Gastrocnemius medialis (tissue), 4 donors: ENCODE results near the gene AP4E1. TPM values are rescaled to one million over a fixed set of nuclear protein-coding genes. Genes with fewer than 3 reads are reported as not detected.
"Not testable (repeated sequence)": the region's sequence is repeated elsewhere in the genome, so short reads cannot be mapped to it uniquely, and the experiment has no call there.

Experiments used
- ATAC-seq, 2 donors: fragments of 150-250 bp; one replicate each; pipeline ENCODE4 v1.9.1; 2016
- DNase-seq, 2 donors: peaks; one replicate each; pipeline ENCODE4 v3.0.0-alpha.2; 2019
- H3K27ac ChIP-seq, 4 donors: fragments of 200-600 bp; sonication (generic); 1 replicate in 1 of 4; 2 replicates in 3 of 4; pipeline ENCODE4 v1.5.1; 2016 to 2018; ENCODE audit warnings: mild to moderate bottlenecking in 2 of 4, moderate library complexity in 1 of 4
- H3K27me3 ChIP-seq, 3 donors: fragments of 200-600 bp; sonication (generic) in 2 of 3; 1 replicate in 1 of 3; 2 replicates in 2 of 3; pipeline versions ENCODE4 v1.5.1 to v1.6.0; 2016 to 2019; ENCODE audit warnings: mild to moderate bottlenecking in 1 of 3, moderate library complexity in 1 of 3
- H3K36me3 ChIP-seq, 2 donors: fragments of 200-600 bp; sonication (generic) in 1 of 2; one replicate each; pipeline ENCODE4 v1.5.1; 2017 to 2018
- H3K4me1 ChIP-seq, 2 donors: fragments of 200-600 bp; sonication (generic) in 1 of 2; one replicate each; pipeline ENCODE4 v1.5.1; 2016 to 2017; ENCODE audit warnings: mild to moderate bottlenecking in 2 of 2
- H3K4me3 ChIP-seq, 4 donors: fragments of 200-600 bp; sonication (generic) in 3 of 4; 1 replicate in 1 of 4; 2 replicates in 3 of 4; pipeline ENCODE4 v1.5.1; 2016 to 2019; ENCODE audit warnings: mild to moderate bottlenecking in 2 of 4
- H3K9me3 ChIP-seq, 3 donors: fragments of 200-600 bp; sonication (generic) in 2 of 3; 1 replicate in 1 of 3; 2 replicates in 2 of 3; pipeline ENCODE4 v1.5.1; 2016 to 2019
- POLR2A ChIP-seq, 2 donors: fragments of 450-650 bp; IDR thresholded peaks; one replicate each; pipeline ENCODE4 v1.6.1; 2017; ENCODE audit warnings: antibody characterized with exemption in 2 of 2, mild to moderate bottlenecking in 2 of 2, moderate library complexity in 2 of 2
- in situ Hi-C, 4 donors: fragments of 200-750 bp; cut with MboI; loops; one replicate each; pipeline versions ENCODE4 v1.15.0 to v1.8.0; 2017; ENCODE audit warnings: low sequenced_read_pairs in 4 of 4
- intact Hi-C: fragments of 100-400 bp; cut with DNase I; formaldehyde crosslinking; loops from one replicate; pipeline ENCODE4 v1.15.1; 2023; ENCODE audit warnings: low total_unique reads
- total RNA-seq, 4 donors: library from RNA; depleted of rRNA; stranded (reverse); fragments of >200 nt; gene quantifications; one replicate each; pipeline versions ENCODE4 v1.1.0 to v1.2.3, GENCODE V29; 2016
- TF ChIP-seq, protein P1 (sequence below), 5 experiments: fragments of 450-650 bp in 3 of 5; fragments of 200-600 bp in 2 of 5; sonication (generic) in 2 of 5; IDR thresholded peaks in 4 of 5; conservative IDR thresholded peaks in 1 of 5; 1 replicate in 4 of 5; 2 replicates in 1 of 5; pipeline ENCODE4 v1.5.1; 2016 to 2019; ENCODE audit warnings: antibody characterized with exemption in 5 of 5, mild to moderate bottlenecking in 3 of 5, moderate library complexity in 3 of 5

Gene AP4E1
- total RNA-seq, 4 donors from 2014 or later: 11.6 to 14.0 (median 13.4) TPM

DNA sequence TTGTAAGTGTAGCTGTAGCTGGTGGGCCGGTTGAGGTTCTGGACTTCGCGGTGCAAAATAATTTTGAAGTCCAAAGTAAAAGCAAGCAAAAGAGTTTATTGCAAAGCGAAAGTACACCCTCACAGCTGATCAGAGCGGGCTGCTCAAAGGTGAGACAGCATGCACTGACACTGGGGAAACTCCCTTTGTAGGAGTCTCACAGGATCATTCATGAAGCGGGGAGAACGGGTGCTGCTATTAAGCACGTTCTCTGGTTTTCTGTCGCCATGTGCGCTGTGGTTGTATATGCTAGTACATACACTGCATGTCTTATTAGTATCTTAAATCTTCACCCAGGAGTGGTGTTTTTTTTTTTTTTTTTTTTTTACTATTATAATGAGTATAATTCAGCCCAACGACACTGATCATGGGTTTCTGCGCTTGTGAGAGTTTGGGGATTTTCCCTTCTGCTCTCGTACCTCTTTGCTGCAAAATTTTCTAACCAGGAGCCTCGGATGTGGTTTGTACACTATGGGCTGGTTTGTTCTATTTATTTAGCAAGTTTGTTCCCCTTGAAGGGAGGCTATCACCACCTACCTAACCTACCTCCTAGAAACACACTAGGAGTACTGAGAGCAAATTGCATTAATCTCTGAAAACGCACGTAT is 1.4 kb upstream of the AP4E1 start:
- peak overlapping the region; percentile 84 to 95 (median 92) for H3K27ac ChIP-seq
- H3K27me3 ChIP-seq: no peaks in the 10 kb centered on the region
- intact Hi-C loops: loop anchor here (1.0 to 5.0 kb wide), 3 partner anchors 232 to 1285 kb away; partner anchors contain the start of genes DTWD1 and FAM227B
- peak overlapping the region; percentile 80 to 99 (median 94) for H3K4me3 ChIP-seq
- DNase-seq (no peak), ATAC-seq (no peak)
- H3K4me1 ChIP-seq: peaks cover 18 to 24% of the 10 kb centered on the region in 2 donors
- H3K9me3 ChIP-seq: no peaks in the 10 kb centered on the region
- TF ChIP-seq, protein P1, sequence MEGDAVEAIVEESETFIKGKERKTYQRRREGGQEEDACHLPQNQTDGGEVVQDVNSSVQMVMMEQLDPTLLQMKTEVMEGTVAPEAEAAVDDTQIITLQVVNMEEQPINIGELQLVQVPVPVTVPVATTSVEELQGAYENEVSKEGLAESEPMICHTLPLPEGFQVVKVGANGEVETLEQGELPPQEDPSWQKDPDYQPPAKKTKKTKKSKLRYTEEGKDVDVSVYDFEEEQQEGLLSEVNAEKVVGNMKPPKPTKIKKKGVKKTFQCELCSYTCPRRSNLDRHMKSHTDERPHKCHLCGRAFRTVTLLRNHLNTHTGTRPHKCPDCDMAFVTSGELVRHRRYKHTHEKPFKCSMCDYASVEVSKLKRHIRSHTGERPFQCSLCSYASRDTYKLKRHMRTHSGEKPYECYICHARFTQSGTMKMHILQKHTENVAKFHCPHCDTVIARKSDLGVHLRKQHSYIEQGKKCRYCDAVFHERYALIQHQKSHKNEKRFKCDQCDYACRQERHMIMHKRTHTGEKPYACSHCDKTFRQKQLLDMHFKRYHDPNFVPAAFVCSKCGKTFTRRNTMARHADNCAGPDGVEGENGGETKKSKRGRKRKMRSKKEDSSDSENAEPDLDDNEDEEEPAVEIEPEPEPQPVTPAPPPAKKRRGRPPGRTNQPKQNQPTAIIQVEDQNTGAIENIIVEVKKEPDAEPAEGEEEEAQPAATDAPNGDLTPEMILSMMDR (IDR thresholded peaks at IDR 0.05 in 4 of 5, conservative IDR thresholded peaks at IDR 0.05 in 1 of 5): no peak
- TF ChIP-seq POLR2A (IDR thresholded peaks at IDR 0.05): no peak
- peaks cover 0 to 3% of the 10 kb centered on the region in 2 donors for H3K36me3 ChIP-seq
- in situ Hi-C loops: loop anchor here in 3 of 4 donors (10.0 to 25.0 kb wide), 3 partner anchors 232 to 470 kb away; no protein-coding TSS in a partner anchor

DNA sequence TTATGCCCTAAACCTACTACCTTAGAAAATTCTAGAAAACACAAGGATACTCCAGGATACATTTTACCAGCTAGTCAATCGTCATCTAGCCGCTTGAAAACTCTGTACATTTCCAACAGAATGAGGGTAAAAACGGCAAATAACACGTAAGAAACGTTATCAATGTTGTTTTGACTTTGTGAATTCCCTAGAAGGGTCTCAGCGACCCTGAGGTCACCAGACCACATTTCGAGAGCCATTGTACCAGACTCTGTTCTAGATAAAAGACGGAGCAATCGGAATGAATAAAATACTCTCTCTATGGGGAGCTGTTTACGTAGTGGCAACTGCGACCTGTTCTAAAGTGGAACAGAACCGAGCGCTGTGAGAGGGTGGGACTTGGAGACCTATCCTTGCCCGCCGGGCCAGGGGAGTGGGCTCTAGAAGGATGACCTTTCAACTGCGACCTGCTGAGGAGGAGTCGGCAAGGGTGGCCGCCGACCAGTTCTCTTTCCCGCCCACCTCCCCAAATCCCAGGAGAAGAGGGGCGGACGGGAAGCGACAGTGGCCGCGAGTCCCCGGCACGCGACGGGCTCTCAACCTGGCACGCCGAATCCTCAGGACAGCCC is 778 bp upstream of the AP4E1 start:
- Histone ChIP-seq H3K27ac (peak overlapping the region; percentile 84 to 95 (median 92)), H3K36me3 (peaks cover 0 to 10% of the 10 kb centered on the region in 2 donors), H3K27me3 (no peaks in the 10 kb centered on the region), H3K4me1 (peaks cover 18 to 24% of the 10 kb centered on the region in 2 donors), H3K9me3 (no peaks in the 10 kb centered on the region), H3K4me3 (peak overlapping the region; percentile 80 to 99 (median 94))
- ATAC-seq (peak; percentile 64 to 68), DNase-seq (peak; percentile 4 to 30)
- in situ Hi-C loops: loop anchor here in 3 of 4 donors (10.0 to 25.0 kb wide), 3 partner anchors 233 to 470 kb away; no protein-coding TSS in a partner anchor
- intact Hi-C loops: loop anchor here (1.0 to 5.0 kb wide), 5 partner anchors 145 to 1285 kb away; partner anchors contain the start of genes DTWD1, FAM227B and GABPB1
- TF ChIP-seq POLR2A (IDR thresholded peaks at IDR 0.05): no peak
- TF ChIP-seq, protein P1 (IDR thresholded peaks at IDR 0.05 in 4 of 5, conservative IDR thresholded peaks at IDR 0.05 in 1 of 5): no peak

DNA sequence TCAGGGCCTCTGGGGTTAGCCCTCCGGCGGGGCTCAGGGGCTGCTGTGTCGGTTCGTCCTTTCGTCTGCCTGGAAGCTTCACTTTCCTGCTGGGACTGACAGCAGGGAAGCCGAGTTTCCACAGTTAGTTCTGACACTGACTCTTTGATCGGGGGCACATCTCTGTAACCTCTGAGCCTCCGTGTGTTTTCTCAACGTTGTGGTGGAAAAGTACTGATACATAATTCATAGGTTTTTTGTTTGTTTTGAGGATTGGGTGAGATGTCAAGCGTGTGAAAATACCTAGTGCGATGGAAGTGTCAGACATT is 481 bp downstream of the AP4E1 start:
- in situ Hi-C loops: loop anchor here in 3 of 4 donors (10.0 to 25.0 kb wide), 3 partner anchors 234 to 472 kb away; no protein-coding TSS in a partner anchor
- TF ChIP-seq POLR2A (IDR thresholded peaks at IDR 0.05): no peak
- TF ChIP-seq, protein P1 (IDR thresholded peaks at IDR 0.05 in 4 of 5, conservative IDR thresholded peaks at IDR 0.05 in 1 of 5): no peak
- Histone ChIP-seq H3K9me3 (no peaks in the 10 kb centered on the region), H3K27ac (peak overlapping the region; percentile 84 to 95 (median 92)), H3K4me3 (peak overlapping the region; percentile 80 to 99 (median 94)), H3K4me1 (peaks cover 18 to 24% of the 10 kb centered on the region in 2 donors), H3K27me3 (no peaks in the 10 kb centered on the region), H3K36me3 (peaks cover 0 to 20% of the 10 kb centered on the region in 2 donors)
- ATAC-seq (peak; percentile 19 to 28), DNase-seq (no peak)
- intact Hi-C loops: loop anchor here (2.0 to 5.0 kb wide), 3 partner anchors 146 to 1287 kb away; partner anchors contain the start of genes DTWD1 and FAM227B

DNA sequence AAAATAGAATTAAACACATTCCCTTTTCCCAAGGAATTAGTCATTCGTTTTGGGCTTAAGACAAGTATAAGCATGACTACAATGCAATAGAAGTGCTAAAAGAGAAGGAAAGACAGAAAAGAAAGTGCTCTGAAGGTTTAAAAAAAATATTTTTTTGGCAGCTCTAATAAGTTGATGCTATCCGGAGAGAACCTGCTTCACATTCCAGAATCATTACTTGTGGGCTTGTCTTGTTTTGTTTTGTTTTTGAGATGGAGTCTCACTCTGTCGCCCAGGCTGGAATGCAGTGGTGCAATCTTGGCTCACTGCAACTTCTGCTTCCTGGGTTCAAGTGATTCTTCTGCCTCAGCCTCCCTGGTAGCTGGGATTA is 1.9 kb downstream of the AP4E1 start:
- H3K9me3 ChIP-seq, DNase-seq, H3K27me3 ChIP-seq, intact Hi-C loops, H3K27ac ChIP-seq, H3K4me3 ChIP-seq, ATAC-seq: not testable (repeated sequence)
- peaks cover 0 to 26% of the 10 kb centered on the region in 2 donors for H3K36me3 ChIP-seq
- in situ Hi-C loops: loop anchor here in 2 of 4 donors (25.0 kb wide), 2 partner anchors 423 to 473 kb away; no protein-coding TSS in a partner anchor
- H3K4me1 ChIP-seq: peaks cover 18 to 24% of the 10 kb centered on the region in 2 donors

DNA sequence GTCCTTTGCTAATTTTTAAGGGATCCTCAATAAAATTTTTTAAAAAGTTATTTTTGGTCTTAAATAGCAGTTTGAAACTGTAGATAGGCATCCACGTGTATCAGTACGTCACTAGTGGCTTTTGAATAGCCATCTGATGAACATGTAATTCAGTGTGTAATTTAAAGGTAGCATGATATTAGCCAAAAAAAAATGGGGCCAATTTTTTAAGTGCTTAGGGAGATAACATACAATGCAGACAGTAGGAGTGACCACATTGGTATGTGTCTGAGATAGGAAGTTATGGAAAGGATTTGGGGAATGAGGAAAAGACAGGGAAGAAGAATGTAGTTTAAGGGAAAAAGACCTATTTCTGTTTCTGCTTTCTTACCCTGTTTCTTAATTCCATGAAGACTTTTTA is 2.5 kb downstream of the AP4E1 start:
- Histone ChIP-seq H3K36me3 (peaks cover 0 to 32% of the 10 kb centered on the region in 2 donors), H3K27ac (no peak overlapping the region), H3K9me3 (no peaks in the 10 kb centered on the region), H3K4me1 (peaks cover 18 to 24% of the 10 kb centered on the region in 2 donors), H3K4me3 (no peak overlapping the region), H3K27me3 (no peaks in the 10 kb centered on the region)
- TF ChIP-seq, protein P1 (IDR thresholded peaks at IDR 0.05 in 4 of 5, conservative IDR thresholded peaks at IDR 0.05 in 1 of 5): no peak
- TF ChIP-seq POLR2A (IDR thresholded peaks at IDR 0.05): no peak
- DNase-seq: no peak
- intact Hi-C loops: no loop called here
- in situ Hi-C loops: loop anchor here in 2 of 4 donors (25.0 kb wide), 2 partner anchors 424 to 474 kb away; no protein-coding TSS in a partner anchor
- no peak for ATAC-seq
